K562 (cell line): ENCODE results near the gene NTN1.

Experiments
- CREM ChIP-seq: IDR thresholded peaks from 2 replicates; pipeline ENCODE4 v1.6.1; 2014; ENCODE audit warnings: antibody characterized with exemption, low read depth
- HOXB6 ChIP-seq: fragments of 250-450 bp; sonication (Bioruptor Pico); IDR thresholded peaks from 2 replicates; pipeline ENCODE4 v1.5.1; 2022; ENCODE audit warnings: mild to moderate bottlenecking, borderline replicate concordance
- MAX ChIP-seq: sonication (generic); formaldehyde crosslinking; IDR thresholded peaks from 2 replicates; pipeline ENCODE4 v1.9.0; 2022; ENCODE audit warnings: mild to moderate bottlenecking, missing genetic modification reagents
- NFE2L1 ChIP-seq: fragments of 450-650 bp; IDR thresholded peaks from 2 replicates; pipeline ENCODE4 v1.6.1; 2016; ENCODE audit warnings: missing genetic modification characterization, low read depth, mild to moderate bottlenecking, missing compliant biosample characterization, moderate library complexity, borderline replicate concordance
- NFRKB ChIP-seq: fragments of 450-650 bp; IDR thresholded peaks from 2 replicates; pipeline ENCODE4 v1.6.1; 2016; ENCODE audit warnings: low read depth
- NFYB ChIP-seq: IDR thresholded peaks from 2 replicates; pipeline ENCODE4 v1.6.1; 2011; ENCODE audit warnings: mild to moderate bottlenecking, moderate library complexity; ENCODE audit not compliant: insufficient read length; ENCODE audit errors: extremely low read depth
- POLR2AphosphoS5 ChIP-seq: IDR thresholded peaks from 2 replicates; pipeline ENCODE4 v1.6.1; 2011; ENCODE audit warnings: mild to moderate bottlenecking, low read depth, low read length, moderate library complexity; ENCODE audit not compliant: control insufficient read depth, insufficient read depth
- RFX1 ChIP-seq: fragments of 450-650 bp; IDR thresholded peaks from 2 replicates; pipeline ENCODE4 v1.6.1; 2016; ENCODE audit warnings: mild to moderate bottlenecking, moderate library complexity
- SP1 ChIP-seq: sonication (generic); formaldehyde crosslinking; IDR thresholded peaks from 2 replicates; pipeline ENCODE4 v1.8.1; 2022; ENCODE audit warnings: mild to moderate bottlenecking, missing genetic modification reagents
- YY1 ChIP-seq, 3 experiments: IDR thresholded peaks; 2 replicates each; pipeline ENCODE4 v1.6.1; 2011; ENCODE audit warnings: low read length in 2 of 3, mild to moderate bottlenecking in 2 of 3, moderate library complexity in 2 of 3, borderline replicate concordance in 1 of 3, control low read depth in 1 of 3, low read depth in 1 of 3; ENCODE audit not compliant: insufficient read depth in 3 of 3, insufficient replicate concordance in 2 of 3, control insufficient read depth in 1 of 3, insufficient read length in 1 of 3; ENCODE audit errors: extremely low read depth in 1 of 3

DNA sequence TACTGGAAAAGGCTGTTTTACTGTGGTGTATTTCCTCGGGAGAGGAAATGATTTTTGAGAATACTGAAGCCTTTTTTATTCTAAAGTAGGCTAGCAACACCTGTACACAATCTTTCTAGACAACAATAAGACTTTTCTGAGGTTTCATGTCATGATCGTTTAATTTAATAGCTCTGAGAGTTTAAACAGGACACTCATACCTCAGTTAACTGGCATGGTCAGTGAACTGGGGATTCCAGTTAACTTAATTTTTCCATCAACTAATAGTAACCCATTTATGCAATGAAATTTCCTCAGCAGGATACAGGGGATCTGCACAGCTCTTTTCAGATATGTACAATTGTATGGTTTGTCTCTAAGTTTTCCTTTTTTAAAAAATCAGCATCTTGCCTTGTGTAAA lies 262.6 kb downstream of the NTN1 start:
- no peak for TF ChIP-seq RFX1
- no peak for TF ChIP-seq SP1
- TF ChIP-seq POLR2AphosphoS5 = no peak
- no peak for TF ChIP-seq MAX (CRISPR knock-in tag)
- TF ChIP-seq NFE2L1 = no peak
- TF ChIP-seq CREM = no peak
- no peak for TF ChIP-seq NFYB
- TF ChIP-seq YY1 (IDR thresholded peaks at IDR 0.05; ENCODE audit: borderline replicate concordance in 1 of 3, control insufficient read depth in 1 of 3, extremely low read depth in 1 of 3, insufficient read depth in 3 of 3, insufficient read length in 1 of 3, insufficient replicate concordance in 2 of 3, low read depth in 1 of 3, low read length in 2 of 3) = no peak
- no peak for TF ChIP-seq HOXB6 (CRISPR knock-in tag)
- TF ChIP-seq NFRKB = no peak
